ENCODE measurements around the gene VEGFB. TPM values are rescaled to one million over a fixed set of nuclear protein-coding genes. Genes with fewer than 3 reads are reported as not detected.

The VEGFB gene
- total RNA-seq, 4 donors from 2014 or later, result 52.9 to 101 (median 75.7) TPM

DNA sequence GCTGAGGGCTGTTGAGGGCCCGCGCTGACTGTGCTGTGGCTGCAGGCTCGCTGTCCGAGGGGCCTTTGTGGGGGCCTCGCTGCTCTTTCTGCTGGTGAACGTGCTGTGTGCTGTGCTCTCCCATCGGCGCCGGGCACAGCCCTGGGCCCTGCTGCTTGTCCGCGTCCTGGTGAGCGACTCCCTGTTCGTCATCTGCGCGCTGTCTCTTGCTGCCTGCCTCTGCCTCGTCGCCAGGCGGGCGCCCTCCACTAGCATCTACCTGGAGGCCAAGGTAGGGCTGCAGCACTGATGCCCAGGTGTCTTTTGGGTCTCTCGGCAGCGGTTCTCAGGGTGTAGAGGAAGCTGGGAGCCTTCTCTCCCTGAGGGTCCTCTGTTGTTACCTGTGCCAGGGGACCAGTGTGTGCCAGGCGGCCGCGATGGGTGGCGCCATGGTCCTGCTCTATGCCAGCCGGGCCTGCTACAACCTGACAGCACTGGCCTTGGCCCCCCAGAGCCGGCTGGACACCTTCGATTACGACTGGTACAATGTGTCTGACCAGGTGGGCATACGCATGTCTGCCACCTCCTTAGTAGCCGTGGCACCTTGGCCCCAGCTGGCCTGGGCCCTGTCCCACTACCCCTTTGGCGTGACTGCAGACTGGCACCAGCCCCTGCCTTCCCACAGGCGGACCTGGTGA lies 53.4 kb downstream of the VEGFB start:
- WGBS, 2 donors, result 93 to 94% methylated on average over 16 to 33 of the region's 33 CpGs
- H3K4me1 ChIP-seq, result peaks cover 9 to 41% of the 10 kb centered on the region in 2 donors
- H3K9me3 ChIP-seq, result no peaks in the 10 kb centered on the region
- H3K27ac ChIP-seq, result no peak overlapping the region
- peaks cover 4% of the 10 kb centered on the region for H3K27me3 ChIP-seq
- TF ChIP-seq, protein P1, sequence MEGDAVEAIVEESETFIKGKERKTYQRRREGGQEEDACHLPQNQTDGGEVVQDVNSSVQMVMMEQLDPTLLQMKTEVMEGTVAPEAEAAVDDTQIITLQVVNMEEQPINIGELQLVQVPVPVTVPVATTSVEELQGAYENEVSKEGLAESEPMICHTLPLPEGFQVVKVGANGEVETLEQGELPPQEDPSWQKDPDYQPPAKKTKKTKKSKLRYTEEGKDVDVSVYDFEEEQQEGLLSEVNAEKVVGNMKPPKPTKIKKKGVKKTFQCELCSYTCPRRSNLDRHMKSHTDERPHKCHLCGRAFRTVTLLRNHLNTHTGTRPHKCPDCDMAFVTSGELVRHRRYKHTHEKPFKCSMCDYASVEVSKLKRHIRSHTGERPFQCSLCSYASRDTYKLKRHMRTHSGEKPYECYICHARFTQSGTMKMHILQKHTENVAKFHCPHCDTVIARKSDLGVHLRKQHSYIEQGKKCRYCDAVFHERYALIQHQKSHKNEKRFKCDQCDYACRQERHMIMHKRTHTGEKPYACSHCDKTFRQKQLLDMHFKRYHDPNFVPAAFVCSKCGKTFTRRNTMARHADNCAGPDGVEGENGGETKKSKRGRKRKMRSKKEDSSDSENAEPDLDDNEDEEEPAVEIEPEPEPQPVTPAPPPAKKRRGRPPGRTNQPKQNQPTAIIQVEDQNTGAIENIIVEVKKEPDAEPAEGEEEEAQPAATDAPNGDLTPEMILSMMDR (IDR thresholded peaks at IDR 0.05), result no peak
- TF ChIP-seq POLR2A (IDR thresholded peaks at IDR 0.05), result no peak
- intact Hi-C loops (cut with DNase I), result no loop called here
- H3K4me3 ChIP-seq (replicated peaks in 1 of 3), result no peak overlapping the region
- DNase-seq, result no peak
- no peaks in the 10 kb centered on the region for H3K36me3 ChIP-seq

DNA sequence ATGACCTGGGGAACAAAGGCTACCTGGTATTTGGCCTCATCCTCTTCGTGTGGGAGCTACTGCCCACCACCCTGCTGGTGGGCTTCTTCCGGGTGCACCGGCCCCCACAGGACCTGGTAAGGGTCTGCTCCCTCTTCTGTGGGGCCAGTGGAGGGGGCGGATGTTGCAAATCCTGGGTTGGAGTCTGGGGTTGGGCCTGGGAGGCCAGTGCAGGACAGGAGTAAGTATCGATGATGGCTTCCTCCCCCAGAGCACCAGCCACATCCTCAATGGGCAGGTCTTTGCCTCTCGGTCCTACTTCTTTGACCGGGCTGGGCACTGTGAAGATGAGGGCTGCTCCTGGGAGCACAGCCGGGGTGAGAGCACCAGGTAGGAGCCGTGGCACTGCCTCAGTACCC lies 54.0 kb downstream of the VEGFB start:
- Histone ChIP-seq H3K27me3 (peaks cover 5% of the 10 kb centered on the region), H3K9me3 (no peaks in the 10 kb centered on the region), H3K4me3 (replicated peaks in 1 of 3) (no peak overlapping the region), H3K27ac (no peak overlapping the region), H3K36me3 (no peaks in the 10 kb centered on the region), H3K4me1 (peaks cover 9 to 36% of the 10 kb centered on the region in 2 donors)
- WGBS, 2 donors, result 92% methylated on average over 6 to 7 of the region's 9 CpGs
- TF ChIP-seq POLR2A (IDR thresholded peaks at IDR 0.05), result no peak
- TF ChIP-seq, protein P1 (IDR thresholded peaks at IDR 0.05), result no peak
- no peak for DNase-seq
- intact Hi-C loops (cut with DNase I), result no loop called here

Other genes starting within 250 kb of the VEGFB start
- gene OTUB1, start 248.1 kb upstream of the VEGFB start, total RNA-seq, result 100 to 1,000 TPM in 1 of 4 donors, 10 to 100 TPM in 3; 62.3 to 130 (median 76.1) TPM
- 1 to 10 TPM in 3 of 4 donors, under 1 TPM in 1; 0.54 to 4.0 (median 3.8) TPM for gene FLRT1, start 198.7 kb upstream of the VEGFB start, total RNA-seq
- 10 to 100 TPM; 62.5 to 89.5 (median 70.0) TPM for gene MACROD1, start 68.5 kb upstream of the VEGFB start, total RNA-seq
- gene STIP1, start 48.4 kb upstream of the VEGFB start, total RNA-seq, result 100 to 1,000 TPM in 2 of 4 donors, 10 to 100 TPM in 2; 80.8 to 116 (median 106) TPM
- 10 to 100 TPM in 2 of 4 donors, 1 to 10 TPM in 2; 7.6 to 13.9 (median 10.8) TPM for gene FERMT3, start 27.9 kb upstream of the VEGFB start, total RNA-seq
- gene TRPT1, start 8.4 kb upstream of the VEGFB start, total RNA-seq, result 10 to 100 TPM; 50.5 to 90.8 (median 65.9) TPM
- gene NUDT22, start 8.3 kb upstream of the VEGFB start, total RNA-seq, result 100 to 1,000 TPM in 2 of 4 donors, 10 to 100 TPM in 2; 65.6 to 109 (median 94.4) TPM
- gene DNAJC4, start 4.0 kb upstream of the VEGFB start, total RNA-seq, result 10 to 100 TPM; 10.9 to 48.6 (median 21.9) TPM
- 100 to 1,000 TPM; 107 to 271 (median 196) TPM for gene FKBP2, start 6.5 kb downstream of the VEGFB start, total RNA-seq
- 100 to 1,000 TPM in 1 of 4 donors, 10 to 100 TPM in 3; 34.2 to 103 (median 83.8) TPM for gene PPP1R14B, start 12.4 kb downstream of the VEGFB start, total RNA-seq
- 10 to 100 TPM; 18.8 to 39.2 (median 23.5) TPM for gene PLCB3, start 16.9 kb downstream of the VEGFB start, total RNA-seq
- 100 to 1,000 TPM in 3 of 4 donors, 10 to 100 TPM in 1; 79.0 to 239 (median 148) TPM for gene BAD, start 50.1 kb downstream of the VEGFB start, total RNA-seq
- 10 to 100 TPM; 14.9 to 46.9 (median 33.8) TPM for gene GPR137, start 51.3 kb downstream of the VEGFB start, total RNA-seq
- gene KCNK4, start 56.7 kb downstream of the VEGFB start, total RNA-seq, result not detected
- gene CATSPERZ, start 65.8 kb downstream of the VEGFB start, total RNA-seq, result 1 to 10 TPM in 2 of 4 donors, not detected in 2; 1.0 to 3.1 TPM
- gene ESRRA, start 70.9 kb downstream of the VEGFB start, total RNA-seq, result 10 to 100 TPM; 42.8 to 71.6 (median 58.3) TPM
- gene TRMT112, start 83.0 kb downstream of the VEGFB start, total RNA-seq, result 100 to 1,000 TPM; 228 to 435 (median 237) TPM
- gene PRDX5, start 83.5 kb downstream of the VEGFB start, total RNA-seq, result 100 to 1,000 TPM; 384 to 962 (median 653) TPM
- gene CCDC88B, start 105.6 kb downstream of the VEGFB start, total RNA-seq, result 1 to 10 TPM; 2.8 to 7.0 (median 3.6) TPM
- 10 to 100 TPM; 19.2 to 44.9 (median 21.8) TPM for gene RPS6KA4, start 124.6 kb downstream of the VEGFB start, total RNA-seq